Measurements from ENCODE around the gene SLC35B1.

Gene SLC35B1

GRCh38 chr17:49716668-49717364 lies 9.1 kb upstream of the SLC35B1 start:
- Histone ChIP-seq H3K27me3 (ENCODE audit: control insufficient read depth, low read length) (no peaks in the 10 kb centered on the region), H3K4me3 (ENCODE audit: low read length) (no peak overlapping the region), H3K9me3 (ENCODE audit: control insufficient read depth, insufficient read depth, low read length) (no peaks in the 10 kb centered on the region), H3K36me3 (ENCODE audit: control insufficient read depth, low read length) (peaks cover 3% of the 10 kb centered on the region; the same call in 1 of the 2 replicates), H3F3A (ENCODE audit: control insufficient read depth, insufficient read depth) (no peaks in the 10 kb centered on the region), H3K27ac (ENCODE audit: low read depth, low read length) (no peak overlapping the region), H3K79me2 (ENCODE audit: control insufficient read depth, low read length) (no peaks in the 10 kb centered on the region), H3K4me1 (ENCODE audit: control insufficient read depth, low read length) (no peaks in the 10 kb centered on the region), H3K4me2 (ENCODE audit: low read length) (no peak overlapping the region), H4K20me1 (ENCODE audit: control insufficient read depth, insufficient read depth, low read depth, low read length) (no peaks in the 10 kb centered on the region), H3K9me2 (replicated peaks; ENCODE audit: control insufficient read depth, low read length) (no peaks in the 10 kb centered on the region)
- TF ChIP-seq CTCF (IDR thresholded peaks at IDR 0.05; ENCODE audit: low read depth, low read length, poor library complexity, severe bottlenecking) (no peak), EZH2phosphoT487 (IDR thresholded peaks at IDR 0.05; ENCODE audit: borderline replicate concordance, low read length) (no peak)

- no peak overlapping the region for H3K27ac ChIP-seq (ENCODE audit: low read depth, low read length)
Measured at GRCh38 chr17:49715717-49716279, 8.0 kb upstream of the SLC35B1 start.

GRCh38 chr17:49715216-49715615 lies 7.5 kb upstream of the SLC35B1 start:
- no peaks in the 10 kb centered on the region for H3K79me2 ChIP-seq (ENCODE audit: control insufficient read depth, low read length)
- no peaks in the 10 kb centered on the region for H3K4me1 ChIP-seq (ENCODE audit: control insufficient read depth, low read length)
- H3K27me3 ChIP-seq (ENCODE audit: control insufficient read depth, low read length): no peaks in the 10 kb centered on the region
- peaks cover 3% of the 10 kb centered on the region; the same call in 1 of the 2 replicates for H3K36me3 ChIP-seq (ENCODE audit: control insufficient read depth, low read length)
- H3F3A ChIP-seq (ENCODE audit: control insufficient read depth, insufficient read depth): no peaks in the 10 kb centered on the region
- H3K4me3 ChIP-seq (ENCODE audit: low read length): no peak overlapping the region
- H3K9me2 ChIP-seq (replicated peaks; ENCODE audit: control insufficient read depth, low read length): no peaks in the 10 kb centered on the region
- no peaks in the 10 kb centered on the region for H3K9me3 ChIP-seq (ENCODE audit: control insufficient read depth, insufficient read depth, low read length)
- H3K4me2 ChIP-seq (ENCODE audit: low read length): no peak overlapping the region
- H4K20me1 ChIP-seq (ENCODE audit: control insufficient read depth, insufficient read depth, low read depth, low read length): no peaks in the 10 kb centered on the region
- no peak overlapping the region for H3K27ac ChIP-seq (ENCODE audit: low read depth, low read length)
- TF ChIP-seq EZH2phosphoT487 (IDR thresholded peaks at IDR 0.05; ENCODE audit: borderline replicate concordance, low read length) (no peak), CTCF (IDR thresholded peaks at IDR 0.05; ENCODE audit: low read depth, low read length, poor library complexity, severe bottlenecking) (no peak)

More at GRCh38 chr17:49715717-49716279, 8.0 kb upstream of the SLC35B1 start:
- Histone ChIP-seq H3K4me3 (ENCODE audit: low read length) (no peak overlapping the region), H4K20me1 (ENCODE audit: control insufficient read depth, insufficient read depth, low read depth, low read length) (no peaks in the 10 kb centered on the region), H3K36me3 (ENCODE audit: control insufficient read depth, low read length) (peaks cover 3% of the 10 kb centered on the region; the same call in 1 of the 2 replicates), H3K27me3 (ENCODE audit: control insufficient read depth, low read length) (no peaks in the 10 kb centered on the region), H3K79me2 (ENCODE audit: control insufficient read depth, low read length) (no peaks in the 10 kb centered on the region), H3K9me3 (ENCODE audit: control insufficient read depth, insufficient read depth, low read length) (no peaks in the 10 kb centered on the region), H3F3A (ENCODE audit: control insufficient read depth, insufficient read depth) (no peaks in the 10 kb centered on the region), H3K4me1 (ENCODE audit: control insufficient read depth, low read length) (no peaks in the 10 kb centered on the region), H3K4me2 (ENCODE audit: low read length) (no peak overlapping the region), H3K9me2 (replicated peaks; ENCODE audit: control insufficient read depth, low read length) (no peaks in the 10 kb centered on the region)
- TF ChIP-seq CTCF (IDR thresholded peaks at IDR 0.05; ENCODE audit: low read depth, low read length, poor library complexity, severe bottlenecking) (no peak), EZH2phosphoT487 (IDR thresholded peaks at IDR 0.05; ENCODE audit: borderline replicate concordance, low read length) (no peak)
